PC-9 (cell line): ENCODE measurements around the gene VPS16.

ENCODE experiments used
- CTCF ChIP-seq: fragments of 200-600 bp; sonication (generic); conservative IDR thresholded peaks from 2 replicates; pipeline ENCODE4 v1.6.1; 2017; ENCODE audit warnings: mixed run types, antibody characterized with exemption, mild to moderate bottlenecking, moderate library complexity
- EZH2 ChIP-seq: fragments of 200-600 bp; sonication (generic); IDR thresholded peaks from 2 replicates; pipeline ENCODE4 v1.8.0; 2017; ENCODE audit warnings: antibody characterized with exemption, low read depth

- TF ChIP-seq CTCF, result no peak
- TF ChIP-seq EZH2, result no peak
Measured at GRCh38 chr20:2804041-2804828, 36.3 kb upstream of the VPS16 start.
